Liver (tissue), 9 donors: ENCODE measurements around the gene FOXN3. TPM values are rescaled to one million over a fixed set of nuclear protein-coding genes. Genes with fewer than 3 reads are reported as not detected.
A peak's percentile ranks its signal among the peaks of the same experiment; 100 is the strongest.

Experiments
- DNase-seq: peaks from one replicate; pipeline ENCODE4 v3.0.0-alpha.2; 2017; ENCODE audit warnings: low spot score
- H3K27ac ChIP-seq, 2 donors: one replicate each; pipeline ENCODE4 v1.7.0; 2013; ENCODE audit warnings: inconsistent platforms in 2 of 2, low read length in 2 of 2, control low read depth in 1 of 2, low read depth in 1 of 2, mild to moderate bottlenecking in 1 of 2
- H3K27me3 ChIP-seq, 4 donors: one replicate each; pipeline versions ENCODE4 v1.6.1 to v1.7.0; 2013; ENCODE audit warnings: low read length in 3 of 4, inconsistent platforms in 1 of 4, mild to moderate bottlenecking in 1 of 4, moderate library complexity in 1 of 4; ENCODE audit not compliant: control insufficient read depth in 4 of 4, insufficient read depth in 4 of 4
- H3K36me3 ChIP-seq, 4 donors: one replicate each; pipeline versions ENCODE4 v1.6.1 to v1.7.0; 2013; ENCODE audit warnings: low read length in 3 of 4, mild to moderate bottlenecking in 3 of 4, low read depth in 1 of 4, moderate library complexity in 1 of 4; ENCODE audit not compliant: control insufficient read depth in 4 of 4, insufficient read depth in 3 of 4
- H3K4me1 ChIP-seq, 4 donors: one replicate each; pipeline versions ENCODE4 v1.6.1 to v1.7.0; 2013; ENCODE audit warnings: low read length in 3 of 4, mild to moderate bottlenecking in 3 of 4, moderate library complexity in 1 of 4; ENCODE audit not compliant: control insufficient read depth in 4 of 4, insufficient read depth in 4 of 4
- H3K4me3 ChIP-seq, 3 donors: one replicate each; pipeline versions ENCODE4 v1.6.1 to v1.7.0; 2013; ENCODE audit warnings: low read length in 3 of 3, control low read depth in 1 of 3, low read depth in 1 of 3, mild to moderate bottlenecking in 1 of 3
- H3K9ac ChIP-seq, 2 donors: one replicate each; pipeline ENCODE4 v1.7.0; 2013; ENCODE audit warnings: low read length in 2 of 2, mild to moderate bottlenecking in 2 of 2, moderate library complexity in 2 of 2, control low read depth in 1 of 2, low read depth in 1 of 2
- H3K9me3 ChIP-seq, 4 donors: one replicate each; pipeline versions ENCODE4 v1.6.1 to v1.7.0; 2013; ENCODE audit warnings: low read length in 3 of 4; ENCODE audit not compliant: control insufficient read depth in 4 of 4
- EGR1 ChIP-seq, 2 donors: IDR thresholded peaks; 2 replicates each; pipeline ENCODE4 v1.6.1; 2016 to 2018; ENCODE audit warnings: antibody characterized with exemption in 2 of 2, low read depth in 2 of 2
- FOXA1 ChIP-seq: IDR thresholded peaks from 2 replicates; pipeline ENCODE4 v1.6.1; 2016; ENCODE audit warnings: antibody characterized with exemption
- FOXA2 ChIP-seq: IDR thresholded peaks from 2 replicates; pipeline ENCODE4 v1.6.1; 2016; ENCODE audit warnings: antibody characterized with exemption
- GABPA ChIP-seq, 2 donors: IDR thresholded peaks in 1 of 2; conservative IDR thresholded peaks in 1 of 2; 2 replicates each; pipeline ENCODE4 v1.6.1; 2016; ENCODE audit warnings: antibody characterized with exemption in 2 of 2, mild to moderate bottlenecking in 1 of 2, moderate library complexity in 1 of 2
- HNF4A ChIP-seq, 2 donors: conservative IDR thresholded peaks; 2 replicates each; pipeline ENCODE4 v1.6.1; 2016; ENCODE audit warnings: antibody characterized with exemption in 2 of 2, mild to moderate bottlenecking in 2 of 2
- HNF4G ChIP-seq: IDR thresholded peaks from 2 replicates; pipeline ENCODE4 v1.6.1; 2016; ENCODE audit warnings: antibody characterized with exemption
- JUND ChIP-seq, 2 donors: IDR thresholded peaks; 2 replicates each; pipeline ENCODE4 v1.6.1; 2016; ENCODE audit warnings: antibody characterized with exemption in 2 of 2
- RAD21 ChIP-seq, 2 donors: IDR thresholded peaks; 2 replicates each; pipeline ENCODE4 v1.6.1; 2016; ENCODE audit warnings: antibody characterized with exemption in 2 of 2, mild to moderate bottlenecking in 2 of 2
- RXRA ChIP-seq, 2 donors: IDR thresholded peaks; 2 replicates each; pipeline ENCODE4 v1.6.1; 2017 to 2018; ENCODE audit warnings: antibody characterized with exemption in 2 of 2, mild to moderate bottlenecking in 1 of 2
- SP1 ChIP-seq: IDR thresholded peaks from 2 replicates; pipeline ENCODE4 v1.6.1; 2018; ENCODE audit warnings: antibody characterized with exemption, mild to moderate bottlenecking
- YY1 ChIP-seq: IDR thresholded peaks from 2 replicates; pipeline ENCODE4 v1.6.1; 2016; ENCODE audit warnings: antibody characterized with exemption, mild to moderate bottlenecking
- WGBS: extraction: QIAGEN DNeasy Blood & Tissue Kit; methylation state at CpG from one replicate; pipeline ENCODE4 v1.1.7; 2013; 5-methylcytosine and 5-hydroxymethylcytosine counted together
- polyA plus RNA-seq, 2 donors: library from polyadenylated mRNA; stranded (reverse) in 1 of 2; unstranded in 1 of 2; fragments of 200-250 nt in 1 of 2; fragments of >200 nt in 1 of 2; fragmentation: Nextera tagmentation in 1 of 2; extraction: Ambion mirVana in 1 of 2; gene quantifications; one replicate each; pipeline versions ENCODE4 v1.2.1 to v1.2.3, GENCODE V29; 2013 to 2015
- total RNA-seq, 2 donors: library from RNA; depleted of rRNA; stranded (reverse); fragments of >200 nt; gene quantifications; one replicate each; pipeline ENCODE4 v1.2.3, GENCODE V29; 2014
- TF ChIP-seq, protein P1 (sequence below): IDR thresholded peaks from 2 replicates; pipeline ENCODE4 v1.6.1; 2016; ENCODE audit warnings: antibody characterized with exemption
- TF ChIP-seq, protein P2 (sequence below): IDR thresholded peaks from 2 replicates; pipeline ENCODE4 v1.6.1; 2016; ENCODE audit warnings: antibody characterized with exemption, mild to moderate bottlenecking
- TF ChIP-seq, protein P3 (sequence below): IDR thresholded peaks from 2 replicates; pipeline ENCODE4 v1.6.1; 2016; ENCODE audit warnings: antibody characterized with exemption
- donor health status: healthy.
- donor health status: healthy.
- donor health status: healthy.
- donor health status: healthy.
- donor health status: healthy.

Gene FOXN3
- total and polyA plus RNA-seq, 4 donors: 17.8 to 44.8 (median 35.3) TPM

DNA sequence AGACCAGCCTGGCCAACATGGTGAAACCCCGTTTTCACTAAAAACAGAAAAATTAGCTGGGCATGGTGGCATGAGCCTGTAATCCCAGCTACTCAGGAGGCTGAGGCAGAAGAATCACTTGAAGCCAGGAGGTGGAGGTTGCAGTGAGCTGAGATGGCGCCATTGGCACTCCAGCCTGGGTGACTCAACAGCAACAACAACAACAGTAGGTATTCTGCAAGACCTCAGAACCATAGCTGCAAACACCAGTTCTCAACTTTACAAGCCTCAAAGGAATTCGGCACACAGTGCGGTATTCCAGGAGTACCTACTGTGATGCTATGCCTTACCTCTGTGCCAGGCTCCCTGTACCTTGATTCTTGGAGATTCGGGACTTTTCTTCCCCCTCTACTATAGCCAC is 15.8 kb downstream of the FOXN3 start (continued):
- TF ChIP-seq FOXA2 (no peak), FOXA1 (no peak)

DNA sequence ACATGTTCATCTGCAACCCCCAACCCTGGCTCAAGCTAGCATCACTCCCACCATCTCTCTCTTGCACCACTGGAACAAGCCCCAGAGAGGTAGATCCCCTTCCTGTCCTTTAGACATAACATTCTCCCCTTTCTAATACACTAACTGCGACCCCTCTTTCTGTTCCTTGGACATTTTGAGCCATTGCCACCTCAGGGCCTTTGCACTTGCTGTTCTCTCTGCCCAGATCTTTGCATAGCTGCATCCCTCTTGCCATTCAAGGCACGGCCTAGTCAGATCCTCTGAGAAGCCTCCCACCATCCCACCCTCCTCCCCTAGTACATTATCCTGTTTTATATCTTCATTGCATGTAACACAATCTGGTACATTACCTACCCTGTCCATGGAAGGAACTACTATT is 16.5 kb downstream of the FOXN3 start:
- WGBS: 98% methylated on average over 2 of the region's 2 CpGs
- DNase-seq: no peak
- Histone ChIP-seq H3K27ac (no peak overlapping the region), H3K27me3 (no peaks in the 10 kb centered on the region), H3K36me3 (no peaks in the 10 kb centered on the region), H3K9ac (no peak overlapping the region), H3K4me3 (no peak overlapping the region), H3K9me3 (no peaks in the 10 kb centered on the region), H3K4me1 (no peaks in the 10 kb centered on the region)
- no peak for TF ChIP-seq RAD21 (IDR thresholded peaks at IDR 0.05)
- no peak for TF ChIP-seq GABPA (IDR thresholded peaks at IDR 0.05 in 1 of 2, conservative IDR thresholded peaks at IDR 0.05 in 1 of 2)
- no peak for TF ChIP-seq SP1
- no peak for TF ChIP-seq JUND (IDR thresholded peaks at IDR 0.05)
- TF ChIP-seq, protein P1, sequence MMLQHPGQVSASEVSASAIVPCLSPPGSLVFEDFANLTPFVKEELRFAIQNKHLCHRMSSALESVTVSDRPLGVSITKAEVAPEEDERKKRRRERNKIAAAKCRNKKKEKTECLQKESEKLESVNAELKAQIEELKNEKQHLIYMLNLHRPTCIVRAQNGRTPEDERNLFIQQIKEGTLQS: no peak
- TF ChIP-seq, protein P2, sequence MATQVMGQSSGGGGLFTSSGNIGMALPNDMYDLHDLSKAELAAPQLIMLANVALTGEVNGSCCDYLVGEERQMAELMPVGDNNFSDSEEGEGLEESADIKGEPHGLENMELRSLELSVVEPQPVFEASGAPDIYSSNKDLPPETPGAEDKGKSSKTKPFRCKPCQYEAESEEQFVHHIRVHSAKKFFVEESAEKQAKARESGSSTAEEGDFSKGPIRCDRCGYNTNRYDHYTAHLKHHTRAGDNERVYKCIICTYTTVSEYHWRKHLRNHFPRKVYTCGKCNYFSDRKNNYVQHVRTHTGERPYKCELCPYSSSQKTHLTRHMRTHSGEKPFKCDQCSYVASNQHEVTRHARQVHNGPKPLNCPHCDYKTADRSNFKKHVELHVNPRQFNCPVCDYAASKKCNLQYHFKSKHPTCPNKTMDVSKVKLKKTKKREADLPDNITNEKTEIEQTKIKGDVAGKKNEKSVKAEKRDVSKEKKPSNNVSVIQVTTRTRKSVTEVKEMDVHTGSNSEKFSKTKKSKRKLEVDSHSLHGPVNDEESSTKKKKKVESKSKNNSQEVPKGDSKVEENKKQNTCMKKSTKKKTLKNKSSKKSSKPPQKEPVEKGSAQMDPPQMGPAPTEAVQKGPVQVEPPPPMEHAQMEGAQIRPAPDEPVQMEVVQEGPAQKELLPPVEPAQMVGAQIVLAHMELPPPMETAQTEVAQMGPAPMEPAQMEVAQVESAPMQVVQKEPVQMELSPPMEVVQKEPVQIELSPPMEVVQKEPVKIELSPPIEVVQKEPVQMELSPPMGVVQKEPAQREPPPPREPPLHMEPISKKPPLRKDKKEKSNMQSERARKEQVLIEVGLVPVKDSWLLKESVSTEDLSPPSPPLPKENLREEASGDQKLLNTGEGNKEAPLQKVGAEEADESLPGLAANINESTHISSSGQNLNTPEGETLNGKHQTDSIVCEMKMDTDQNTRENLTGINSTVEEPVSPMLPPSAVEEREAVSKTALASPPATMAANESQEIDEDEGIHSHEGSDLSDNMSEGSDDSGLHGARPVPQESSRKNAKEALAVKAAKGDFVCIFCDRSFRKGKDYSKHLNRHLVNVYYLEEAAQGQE: no peak

DNA sequence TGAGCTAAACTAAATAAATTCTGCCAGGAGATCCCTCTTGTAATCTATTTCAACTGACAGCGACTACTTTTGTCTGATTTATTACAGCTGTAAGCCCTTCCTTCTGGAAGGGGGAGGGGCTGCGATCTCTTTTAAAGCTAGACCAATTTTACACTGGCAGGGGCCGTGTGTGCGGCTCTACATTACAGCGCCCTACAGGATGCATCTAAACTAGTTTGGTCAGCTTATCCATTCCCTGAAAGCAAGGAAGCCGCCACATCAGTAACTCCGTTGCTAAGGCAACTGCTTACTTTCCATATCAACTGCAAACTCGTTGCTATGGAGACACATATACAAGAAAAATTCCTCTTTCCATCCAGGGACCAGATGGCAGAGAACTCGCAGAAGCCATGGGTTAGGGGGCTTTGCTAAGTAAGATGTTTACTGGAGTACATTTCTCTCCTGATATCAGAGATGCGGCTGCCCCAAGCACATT is 17.4 kb downstream of the FOXN3 start:
- no peak overlapping the region for H3K9ac ChIP-seq
- TF ChIP-seq FOXA1 (no peak), SP1 (peak; percentile 6)
- H3K27me3 ChIP-seq: no peaks in the 10 kb centered on the region
- no peaks in the 10 kb centered on the region for H3K4me1 ChIP-seq
- no peak overlapping the region for H3K27ac ChIP-seq
- H3K9me3 ChIP-seq: no peaks in the 10 kb centered on the region
- no peak overlapping the region for H3K4me3 ChIP-seq
- DNase-seq: no peak
- no peaks in the 10 kb centered on the region for H3K36me3 ChIP-seq
- WGBS: 66% methylated on average over 10 of the region's 10 CpGs

DNA sequence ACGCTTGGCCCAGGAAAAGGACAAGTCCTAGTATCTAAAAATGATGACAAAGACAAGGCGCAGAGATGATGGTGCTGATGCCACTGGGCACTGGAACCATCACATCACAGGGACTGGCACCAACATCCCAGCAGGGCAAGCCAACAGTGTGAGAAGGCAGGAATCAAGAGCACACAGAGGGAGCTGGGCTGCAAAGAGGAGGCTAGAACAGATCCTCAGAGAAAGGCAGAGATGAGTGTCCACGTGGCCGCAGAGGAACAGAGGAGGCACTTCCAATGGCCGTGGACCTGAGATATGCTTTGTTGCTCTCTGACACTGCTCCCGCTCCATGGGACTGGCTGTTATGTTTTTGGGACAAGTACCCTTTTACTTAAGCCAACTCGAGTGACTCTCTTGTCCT is 17.9 kb downstream of the FOXN3 start:
- H3K4me1 ChIP-seq: no peaks in the 10 kb centered on the region
- no peaks in the 10 kb centered on the region for H3K9me3 ChIP-seq
- no peak overlapping the region for H3K4me3 ChIP-seq
- WGBS: 79% methylated on average over 7 of the region's 7 CpGs
- peak overlapping the region in 1 of 2 donors; percentile 21 for H3K27ac ChIP-seq
- DNase-seq: no peak
- H3K36me3 ChIP-seq: no peaks in the 10 kb centered on the region
- no peaks in the 10 kb centered on the region for H3K27me3 ChIP-seq
- no peak overlapping the region for H3K9ac ChIP-seq
- TF ChIP-seq, protein P3, sequence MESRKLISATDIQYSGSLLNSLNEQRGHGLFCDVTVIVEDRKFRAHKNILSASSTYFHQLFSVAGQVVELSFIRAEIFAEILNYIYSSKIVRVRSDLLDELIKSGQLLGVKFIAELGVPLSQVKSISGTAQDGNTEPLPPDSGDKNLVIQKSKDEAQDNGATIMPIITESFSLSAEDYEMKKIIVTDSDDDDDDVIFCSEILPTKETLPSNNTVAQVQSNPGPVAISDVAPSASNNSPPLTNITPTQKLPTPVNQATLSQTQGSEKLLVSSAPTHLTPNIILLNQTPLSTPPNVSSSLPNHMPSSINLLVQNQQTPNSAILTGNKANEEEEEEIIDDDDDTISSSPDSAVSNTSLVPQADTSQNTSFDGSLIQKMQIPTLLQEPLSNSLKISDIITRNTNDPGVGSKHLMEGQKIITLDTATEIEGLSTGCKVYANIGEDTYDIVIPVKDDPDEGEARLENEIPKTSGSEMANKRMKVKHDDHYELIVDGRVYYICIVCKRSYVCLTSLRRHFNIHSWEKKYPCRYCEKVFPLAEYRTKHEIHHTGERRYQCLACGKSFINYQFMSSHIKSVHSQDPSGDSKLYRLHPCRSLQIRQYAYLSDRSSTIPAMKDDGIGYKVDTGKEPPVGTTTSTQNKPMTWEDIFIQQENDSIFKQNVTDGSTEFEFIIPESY: no peak
- TF ChIP-seq JUND (IDR thresholded peaks at IDR 0.05) (no peak), RXRA (IDR thresholded peaks at IDR 0.05) (no peak), EGR1 (IDR thresholded peaks at IDR 0.05; ENCODE audit: low read depth in 2 of 2) (no peak), YY1 (no peak), HNF4G (no peak), HNF4A (conservative IDR thresholded peaks at IDR 0.05) (no peak), RAD21 (IDR thresholded peaks at IDR 0.05) (no peak), GABPA (IDR thresholded peaks at IDR 0.05 in 1 of 2, conservative IDR thresholded peaks at IDR 0.05 in 1 of 2) (no peak)
- TF ChIP-seq, protein P1: no peak
- TF ChIP-seq, protein P2: no peak
